H1 (cell line): Measurements from ENCODE around the gene GTF2IRD1. TPM values are rescaled to one million over a fixed set of nuclear protein-coding genes. Genes with fewer than 3 reads are reported as not detected.
A peak's percentile ranks its signal among the peaks of the same experiment; 100 is the strongest.

ENCODE experiments used
- CTCF ChIA-PET: fragments of 300-600 bp; sonication (Branson Sonifier 250); formaldehyde crosslinking; loops from one replicate; lab custom pipeline; 2021; ENCODE audit not compliant: partially characterized antibody; lab: Charles Lee
- POLR2A ChIA-PET: fragments of 300-600 bp; sonication (Branson Sonifier 250); formaldehyde crosslinking; loops from one replicate; lab custom pipeline; 2021; ENCODE audit warnings: inconsistent platforms; ENCODE audit not compliant: partially characterized antibody; lab: Charles Lee
- DNase-seq, 2 experiments: peaks; one replicate each; pipeline versions ENCODE4 v3.0.0 to v3.0.0-alpha.2; 2010 to 2022; ENCODE audit warnings: low spot score in 2 of 2, low read depth in 1 of 2, mixed read lengths in 1 of 2
- FAIRE-seq: peaks from 2 replicates; lab custom pipeline; 2011; peaks lifted over from hg19 to GRCh38; lab: Jason Lieb, UNC
- H2AFZ ChIP-seq: 2 replicates; pipeline ENCODE4 v1.8.1; 2012; ENCODE audit warnings: low read length, inconsistent platforms
- H2AK5ac ChIP-seq: 2 replicates; pipeline ENCODE4 v1.6.1; 2013; ENCODE audit warnings: low read depth, low read length
- H2BK120ac ChIP-seq: replicated peaks from 2 replicates; pipeline ENCODE3; 2013; ENCODE audit warnings: low read depth, low read length, inconsistent platforms
- H2BK12ac ChIP-seq: 2 replicates; pipeline ENCODE4 v1.6.1; 2013; ENCODE audit warnings: low read depth, low read length
- H2BK15ac ChIP-seq: 2 replicates; pipeline ENCODE4 v1.6.1; 2013; ENCODE audit warnings: low read length
- H2BK20ac ChIP-seq: 2 replicates; pipeline ENCODE4 v1.6.1; 2013; ENCODE audit warnings: low read length
- H2BK5ac ChIP-seq: 2 replicates; pipeline ENCODE4 v1.6.1; 2013; ENCODE audit warnings: low read depth, low read length
- H3K14ac ChIP-seq: 2 replicates; pipeline ENCODE4 v1.6.1; 2013; ENCODE audit warnings: inconsistent platforms; ENCODE audit not compliant: insufficient read length
- H3K18ac ChIP-seq: 2 replicates; pipeline ENCODE4 v1.6.1; 2013; ENCODE audit warnings: low read length; ENCODE audit errors: extremely low read depth
- H3K23ac ChIP-seq: 2 replicates; pipeline ENCODE4 v1.6.1; 2013; ENCODE audit warnings: inconsistent platforms; ENCODE audit not compliant: insufficient read length
- H3K23me2 ChIP-seq: 2 replicates; pipeline ENCODE4 v1.6.1; 2013; ENCODE audit warnings: low read depth, low read length
- H3K27ac ChIP-seq: 2 replicates; pipeline ENCODE4 v1.6.1; 2011; ENCODE audit warnings: low read depth, low read length, inconsistent platforms
- H3K27me3 ChIP-seq, 4 experiments: replicated peaks in 1 of 4; 1 replicate in 1 of 4; 2 replicates in 3 of 4; pipeline versions ENCODE4 v1.6.1 to v1.8.1; 2011 to 2013; ENCODE audit warnings: low read length in 3 of 4, mild to moderate bottlenecking in 3 of 4, inconsistent platforms in 2 of 4, mixed read lengths in 2 of 4, moderate library complexity in 1 of 4; ENCODE audit not compliant: control insufficient read depth in 3 of 4, insufficient read depth in 3 of 4; ENCODE audit errors: extremely low read depth in 1 of 4
- H3K36me3 ChIP-seq, 4 experiments: 2 replicates each; pipeline versions ENCODE4 v1.6.1 to v1.8.1; 2011 to 2013; ENCODE audit warnings: mild to moderate bottlenecking in 4 of 4, low read length in 3 of 4, moderate library complexity in 2 of 4, control low read depth in 1 of 4, inconsistent platforms in 1 of 4; ENCODE audit not compliant: insufficient read depth in 4 of 4, control insufficient read depth in 2 of 4
- H3K4ac ChIP-seq: replicated peaks from 2 replicates; pipeline ENCODE3; 2013; ENCODE audit warnings: low read length, low read depth, mixed read lengths, inconsistent platforms; ENCODE audit not compliant: insufficient read length
- H3K4me1 ChIP-seq, 4 experiments: replicated peaks in 1 of 4; 1 replicate in 1 of 4; 2 replicates in 3 of 4; pipeline versions ENCODE4 v1.6.1 to v1.8.1; 2011 to 2013; ENCODE audit warnings: low read length in 3 of 4, inconsistent platforms in 2 of 4, mixed read lengths in 1 of 4; ENCODE audit not compliant: insufficient read depth in 4 of 4, control insufficient read depth in 3 of 4
- H3K4me2 ChIP-seq, 2 experiments: 2 replicates each; pipeline versions ENCODE4 v1.6.1 to v1.8.1; 2011 to 2013; ENCODE audit warnings: low read depth in 2 of 2, low read length in 2 of 2, control low read depth in 1 of 2, inconsistent platforms in 1 of 2, mild to moderate bottlenecking in 1 of 2; ENCODE audit not compliant: insufficient read depth in 1 of 2
- H3K4me3 ChIP-seq, 4 experiments: fragments of 200-600, 300-600 bp in 1 of 4; sonication (generic), shearing (Covaris generic), sonication (Bioruptor Twin) in 1 of 4; 2 replicates each; pipeline versions ENCODE4 v1.5.1 to v1.8.1; 2011 to 2016; ENCODE audit warnings: low read length in 4 of 4, low read depth in 3 of 4, control low read depth in 2 of 4, inconsistent platforms in 2 of 4, mild to moderate bottlenecking in 2 of 4, mixed read lengths in 1 of 4, moderate library complexity in 1 of 4; ENCODE audit not compliant: insufficient read depth in 2 of 4; ENCODE audit errors: extremely low read depth in 1 of 4
- H3K56ac ChIP-seq: replicated peaks from 2 replicates; pipeline ENCODE3; 2013; ENCODE audit warnings: low read depth, mild to moderate bottlenecking, mixed read lengths, low read length, inconsistent platforms; ENCODE audit not compliant: insufficient read length
- H3K79me1 ChIP-seq: 2 replicates; pipeline ENCODE4 v1.6.1; 2013; ENCODE audit warnings: low read depth, low read length, control low read depth
- H3K79me2 ChIP-seq, 2 experiments: 2 replicates each; pipeline versions ENCODE4 v1.6.1 to v1.8.1; 2012 to 2013; ENCODE audit warnings: low read length in 2 of 2, mild to moderate bottlenecking in 2 of 2, inconsistent platforms in 1 of 2; ENCODE audit not compliant: insufficient read depth in 2 of 2, control insufficient read depth in 1 of 2
- H3K9ac ChIP-seq, 4 experiments: replicated peaks in 1 of 4; 1 replicate in 1 of 4; 2 replicates in 3 of 4; pipeline versions ENCODE4 v1.6.1 to v1.8.1; 2011 to 2013; ENCODE audit warnings: low read depth in 3 of 4, low read length in 3 of 4, control low read depth in 2 of 4, mild to moderate bottlenecking in 2 of 4, moderate library complexity in 2 of 4, inconsistent platforms in 1 of 4; ENCODE audit errors: extremely low read depth in 1 of 4
- H3K9me3 ChIP-seq, 2 experiments: 2 replicates each; pipeline versions ENCODE4 v1.6.1 to v1.8.1; 2012 to 2013; ENCODE audit warnings: mild to moderate bottlenecking in 2 of 2, moderate library complexity in 2 of 2, control low read depth in 1 of 2, inconsistent platforms in 1 of 2, low read depth in 1 of 2, low read length in 1 of 2, mixed read lengths in 1 of 2; ENCODE audit not compliant: insufficient read depth in 2 of 2
- H4K20me1 ChIP-seq, 2 experiments: replicated peaks in 1 of 2; 2 replicates each; pipeline versions ENCODE3 to v1.8.1; 2011 to 2013; ENCODE audit warnings: inconsistent platforms in 2 of 2, low read length in 2 of 2, mild to moderate bottlenecking in 1 of 2; ENCODE audit not compliant: insufficient read depth in 2 of 2, control insufficient read depth in 1 of 2
- H4K5ac ChIP-seq: 2 replicates; pipeline ENCODE4 v1.6.1; 2013; ENCODE audit warnings: low read length, low read depth, mixed read lengths, inconsistent platforms; ENCODE audit not compliant: insufficient read length
- H4K8ac ChIP-seq: 2 replicates; pipeline ENCODE4 v1.8.0; 2013; ENCODE audit warnings: mild to moderate bottlenecking, moderate library complexity, low read length, inconsistent platforms; ENCODE audit not compliant: insufficient read depth; ENCODE audit errors: extremely low read depth
- H4K91ac ChIP-seq: replicated peaks from 2 replicates; pipeline ENCODE3; 2013; ENCODE audit warnings: low read length, mixed read lengths, inconsistent platforms; ENCODE audit not compliant: insufficient read length
- ATF3 ChIP-seq: IDR thresholded peaks from 2 replicates; pipeline ENCODE4 v1.6.1; 2011; ENCODE audit warnings: low read depth, mild to moderate bottlenecking, low read length; ENCODE audit not compliant: insufficient read depth
- BACH1 ChIP-seq: IDR thresholded peaks from 2 replicates; pipeline ENCODE4 v1.6.1; 2012; ENCODE audit warnings: low read length, improper control_type of control experiment
- CREB1 ChIP-seq: IDR thresholded peaks from 2 replicates; pipeline ENCODE4 v1.6.1; 2012; ENCODE audit warnings: inconsistent platforms
- GABPA ChIP-seq: IDR thresholded peaks from 2 replicates; pipeline ENCODE4 v1.6.1; 2011; ENCODE audit warnings: mild to moderate bottlenecking, low read length, moderate library complexity, borderline replicate concordance; ENCODE audit not compliant: insufficient read depth
- RAD21 ChIP-seq, 2 experiments: IDR thresholded peaks in 1 of 2; conservative IDR thresholded peaks in 1 of 2; 2 replicates each; pipeline ENCODE4 v1.6.1; 2011; ENCODE audit warnings: low read depth in 2 of 2, low read length in 2 of 2, improper control_type of control experiment in 1 of 2, inconsistent platforms in 1 of 2, mild to moderate bottlenecking in 1 of 2, moderate library complexity in 1 of 2
- TAF7 ChIP-seq: optimal IDR thresholded peaks from 2 replicates; pipeline ENCODE3; 2011; ENCODE audit warnings: low read depth, mild to moderate bottlenecking, inconsistent platforms, low read length, moderate library complexity, borderline replicate concordance
- WGBS, 2 experiments: shearing (Covaris generic) in 1 of 2; methylation state at CpG; one replicate each; pipeline versions ENCODE4 v1.1.6 to v1.1.7; 2013 to 2015; ENCODE audit warnings: low lambda C conversion rate in 2 of 2, mixed read lengths in 2 of 2, inconsistent platforms in 1 of 2, low coverage in 1 of 2, missing lambda C conversion rate in 1 of 2; ENCODE audit not compliant: insufficient replicate concordance in 2 of 2, insufficient coverage in 1 of 2, insufficient read length in 1 of 2; ENCODE audit errors: extremely low coverage in 1 of 2, missing lambda C conversion rate in 1 of 2; 5-methylcytosine and 5-hydroxymethylcytosine counted together
- polyA plus RNA-seq, 7 experiments: library from polyadenylated mRNA; depleted of rRNA in 3 of 7; stranded (reverse) in 5 of 7; unstranded in 2 of 7; fragments of >200 nt in 5 of 7; fragments of 200-250 nt in 2 of 7; gene quantifications; 1 replicate in 5 of 7; 2 replicates in 1 of 7; 4 replicates in 1 of 7; pipeline versions ENCODE4 v1.2.1 to v1.2.3, GENCODE V29; 2011 to 2013; ENCODE audit warnings: missing spikeins in 2 of 7, mixed read lengths in 2 of 7
- total RNA-seq: library from RNA; stranded (reverse); fragmentation: NEBNext Ultra II Directional; extraction: Animal tissue kit (Norgen Biotek cat#: 25700); gene quantifications from 2 replicates; pipeline ENCODE4 v1.2.1, GENCODE V29; 2021
- TF ChIP-seq, protein P1 (sequence below), 3 experiments: IDR thresholded peaks; 1 replicate in 2 of 3; 2 replicates in 1 of 3; pipeline versions ENCODE4 v1.5.1 to v1.6.1; 2011; ENCODE audit warnings: low read length in 3 of 3, mild to moderate bottlenecking in 3 of 3, inconsistent platforms in 2 of 3, low read depth in 1 of 3, moderate library complexity in 1 of 3; ENCODE audit not compliant: insufficient read depth in 1 of 3; ENCODE audit errors: control extremely low read depth in 1 of 3
- TF ChIP-seq, protein P2 (sequence below): IDR thresholded peaks from 2 replicates; pipeline ENCODE4 v1.6.1; 2012; ENCODE audit warnings: inconsistent platforms

GTF2IRD1 gene
- total and polyA plus RNA-seq, 2 of the 8 experiments (the other 6 are each of a cell fraction or from before 2014, with no cell fraction given) = 27.4 to 45.4 TPM

DNA sequence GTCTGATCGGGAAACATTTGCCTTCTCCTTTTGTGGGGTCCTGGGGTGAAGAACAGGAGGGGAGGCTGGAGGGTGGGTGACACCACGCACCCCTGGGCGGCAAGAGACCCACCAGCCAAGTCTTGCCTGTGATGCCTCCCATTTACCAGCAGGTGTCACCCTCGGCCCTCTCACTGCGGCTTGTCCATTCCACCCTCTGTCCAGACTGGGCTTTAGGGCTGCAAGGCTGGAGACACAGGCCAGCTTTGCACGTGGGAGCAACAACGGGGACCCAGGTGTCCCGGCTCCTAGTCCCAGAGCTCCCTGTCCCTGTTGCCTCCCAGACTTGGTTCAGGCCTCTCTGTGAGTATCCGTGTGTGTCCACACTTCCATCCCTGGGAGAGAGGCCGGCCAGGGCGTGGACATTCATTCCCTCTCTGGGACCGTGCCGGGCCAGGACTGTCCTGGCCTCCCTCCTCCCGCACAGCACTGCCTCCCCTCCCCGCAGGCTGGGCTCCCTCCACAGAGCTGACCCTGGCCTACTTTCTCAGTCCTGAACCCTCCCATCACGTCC lies 36.2 kb upstream of the GTF2IRD1 start:
- peak overlapping the region; percentile 40 for H2BK120ac ChIP-seq
- H3K79me1 ChIP-seq = no peaks in the 10 kb centered on the region
- 0 out of 2 replicates have a peak overlapping the region, but pooled peaks have one; percentile 17 for H4K8ac ChIP-seq
- no peaks in the 10 kb centered on the region for H3K23me2 ChIP-seq
- peak overlapping the region; percentile 64; the same call in 1 of the 2 replicates for H2BK20ac ChIP-seq
- peak overlapping the region; percentile 10 for H3K4ac ChIP-seq
- H3K27ac ChIP-seq = no peak overlapping the region
- H3K18ac ChIP-seq = 0 out of 2 replicates have a peak overlapping the region, but pooled peaks have one; percentile 40
- peak overlapping the region; percentile 55; the same call in 1 of the 2 replicates for H2BK15ac ChIP-seq
- H2AK5ac ChIP-seq = no peak overlapping the region
- no peak overlapping the region for H3K23ac ChIP-seq
- no peak overlapping the region for H4K5ac ChIP-seq
- peak overlapping the region; percentile 68; the same call in 1 of the 2 replicates for H2AFZ ChIP-seq
- no peak for FAIRE-seq
- CTCF ChIA-PET = interaction anchor here (0.7 to 6.8 kb wide), 46 partner anchors 7 to 292 kb away, joined by 3 to 66 read pairs (median 5); no protein-coding TSS in a partner anchor
- TF ChIP-seq ATF3 (no peak), TAF7 (no peak), BACH1 (0 out of 2 replicates have a peak, but pooled peaks have one; percentile 7), RAD21 (IDR thresholded peaks at IDR 0.05 in 1 of 2, conservative IDR thresholded peaks at IDR 0.05 in 1 of 2; ENCODE audit: low read depth in 2 of 2, low read length in 2 of 2) (peak; percentile 98 to 99), GABPA (no peak), CREB1 (peak; percentile 11; the same call in 1 of the 2 replicates)
- TF ChIP-seq, protein P1, sequence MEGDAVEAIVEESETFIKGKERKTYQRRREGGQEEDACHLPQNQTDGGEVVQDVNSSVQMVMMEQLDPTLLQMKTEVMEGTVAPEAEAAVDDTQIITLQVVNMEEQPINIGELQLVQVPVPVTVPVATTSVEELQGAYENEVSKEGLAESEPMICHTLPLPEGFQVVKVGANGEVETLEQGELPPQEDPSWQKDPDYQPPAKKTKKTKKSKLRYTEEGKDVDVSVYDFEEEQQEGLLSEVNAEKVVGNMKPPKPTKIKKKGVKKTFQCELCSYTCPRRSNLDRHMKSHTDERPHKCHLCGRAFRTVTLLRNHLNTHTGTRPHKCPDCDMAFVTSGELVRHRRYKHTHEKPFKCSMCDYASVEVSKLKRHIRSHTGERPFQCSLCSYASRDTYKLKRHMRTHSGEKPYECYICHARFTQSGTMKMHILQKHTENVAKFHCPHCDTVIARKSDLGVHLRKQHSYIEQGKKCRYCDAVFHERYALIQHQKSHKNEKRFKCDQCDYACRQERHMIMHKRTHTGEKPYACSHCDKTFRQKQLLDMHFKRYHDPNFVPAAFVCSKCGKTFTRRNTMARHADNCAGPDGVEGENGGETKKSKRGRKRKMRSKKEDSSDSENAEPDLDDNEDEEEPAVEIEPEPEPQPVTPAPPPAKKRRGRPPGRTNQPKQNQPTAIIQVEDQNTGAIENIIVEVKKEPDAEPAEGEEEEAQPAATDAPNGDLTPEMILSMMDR (IDR thresholded peaks at IDR 0.05; ENCODE audit: control extremely low read depth in 1 of 3, insufficient read depth in 1 of 3, low read depth in 1 of 3, low read length in 3 of 3) = peak; percentile 95 to 98 (median 98)
- TF ChIP-seq, protein P2, sequence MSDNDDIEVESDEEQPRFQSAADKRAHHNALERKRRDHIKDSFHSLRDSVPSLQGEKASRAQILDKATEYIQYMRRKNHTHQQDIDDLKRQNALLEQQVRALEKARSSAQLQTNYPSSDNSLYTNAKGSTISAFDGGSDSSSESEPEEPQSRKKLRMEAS = 0 out of 2 replicates have a peak, but pooled peaks have one; percentile 42
- TF ChIP-seq, all 59 proteins: peak for 5
- 43% methylated on average over 16 of the region's 16 CpGs; no CpG with 5 or more reads in 1 of the 2 experiments for WGBS, 2 experiments
- POLR2A ChIA-PET = interaction anchor here (1.0 to 2.0 kb wide), 7 partner anchors 11 to 162 kb away, joined by 3 to 8 read pairs (median 4); no protein-coding TSS in a partner anchor
- H3K14ac ChIP-seq = no peak overlapping the region
- H3K4me1 ChIP-seq = no peaks in the 10 kb centered on the region; a peak in 1 of 7 replicates
- H3K56ac ChIP-seq = no peak overlapping the region
- H2BK12ac ChIP-seq = peak overlapping the region; percentile 35; the same call in 1 of the 2 replicates
- H3K4me3 ChIP-seq = no peak overlapping the region
- no peak overlapping the region for H3K9ac ChIP-seq
- peak; percentile 44 to 89 for DNase-seq
- no peaks in the 10 kb centered on the region for H3K9me3 ChIP-seq
- no peak overlapping the region for H2BK5ac ChIP-seq
- no peak overlapping the region for H4K91ac ChIP-seq
- H3K79me2 ChIP-seq = no peaks in the 10 kb centered on the region
- no peaks in the 10 kb centered on the region for H3K27me3 ChIP-seq
- no peak overlapping the region for H3K4me2 ChIP-seq
- H4K20me1 ChIP-seq = no peaks in the 10 kb centered on the region
- no peaks in the 10 kb centered on the region for H3K36me3 ChIP-seq
